ENCODE data around the gene RENBP. TPM values are rescaled to one million over a fixed set of nuclear protein-coding genes. Genes with fewer than 3 reads are reported as not detected.

The RENBP gene
- total RNA-seq, 6 experiments from 2014 or later: 2.2 to 9.1 (median 5.2) TPM

GRCh38 chrX:153927922-153928760 is 16.3 kb downstream of the RENBP start:
- peak overlapping the region; percentile 42 to 75 (median 64) for H3K4me3 ChIP-seq
- H3K36me3 ChIP-seq: no peaks in the 10 kb centered on the region
- intact Hi-C loops (cut with DNase I): no loop called here

DNA sequence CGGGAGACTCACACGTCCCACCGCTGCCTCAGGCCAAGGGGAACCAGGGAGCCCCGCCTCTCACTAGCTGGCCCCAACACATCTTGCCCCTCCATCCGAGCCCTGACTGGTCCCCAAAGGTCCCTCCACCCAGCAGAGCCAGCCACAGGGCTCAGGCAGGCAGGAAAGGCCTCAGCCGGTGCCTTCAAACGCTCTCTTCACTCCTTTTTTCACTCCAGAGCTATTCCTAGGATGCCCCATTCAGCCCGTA is 16.8 kb downstream of the RENBP start:
- no peaks in the 10 kb centered on the region for H3K9me3 ChIP-seq
- DNase-seq: peak in 1 of 3 donors; percentile 50
- no peaks in the 10 kb centered on the region for H3K36me3 ChIP-seq
- 0% methylated on average over 1 of the region's 8 CpGs for WGBS (ENCODE audit: insufficient coverage, low coverage, low lambda C conversion rate, missing lambda C conversion rate)
- peak overlapping the region; percentile 79 to 84 (median 84) for H3K27ac ChIP-seq
- TF ChIP-seq, protein P1, sequence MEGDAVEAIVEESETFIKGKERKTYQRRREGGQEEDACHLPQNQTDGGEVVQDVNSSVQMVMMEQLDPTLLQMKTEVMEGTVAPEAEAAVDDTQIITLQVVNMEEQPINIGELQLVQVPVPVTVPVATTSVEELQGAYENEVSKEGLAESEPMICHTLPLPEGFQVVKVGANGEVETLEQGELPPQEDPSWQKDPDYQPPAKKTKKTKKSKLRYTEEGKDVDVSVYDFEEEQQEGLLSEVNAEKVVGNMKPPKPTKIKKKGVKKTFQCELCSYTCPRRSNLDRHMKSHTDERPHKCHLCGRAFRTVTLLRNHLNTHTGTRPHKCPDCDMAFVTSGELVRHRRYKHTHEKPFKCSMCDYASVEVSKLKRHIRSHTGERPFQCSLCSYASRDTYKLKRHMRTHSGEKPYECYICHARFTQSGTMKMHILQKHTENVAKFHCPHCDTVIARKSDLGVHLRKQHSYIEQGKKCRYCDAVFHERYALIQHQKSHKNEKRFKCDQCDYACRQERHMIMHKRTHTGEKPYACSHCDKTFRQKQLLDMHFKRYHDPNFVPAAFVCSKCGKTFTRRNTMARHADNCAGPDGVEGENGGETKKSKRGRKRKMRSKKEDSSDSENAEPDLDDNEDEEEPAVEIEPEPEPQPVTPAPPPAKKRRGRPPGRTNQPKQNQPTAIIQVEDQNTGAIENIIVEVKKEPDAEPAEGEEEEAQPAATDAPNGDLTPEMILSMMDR (IDR thresholded peaks at IDR 0.05): no peak
- no peak for TF ChIP-seq POLR2A (IDR thresholded peaks at IDR 0.05)
- peaks cover 0 to 9% (median 4%) of the 10 kb centered on the region in 4 donors for H3K4me1 ChIP-seq
- no peak for ATAC-seq
- peak overlapping the region; percentile 42 to 75 (median 64) for H3K4me3 ChIP-seq
- H3K27me3 ChIP-seq: no peaks in the 10 kb centered on the region
- intact Hi-C loops (cut with DNase I): no loop called here

More at GRCh38 chrX:153927922-153928760, 16.3 kb downstream of the RENBP start:
- ATAC-seq (peak; percentile 92 to 95 (median 92)), DNase-seq (peak; percentile 95 to 98 (median 97))
- Histone ChIP-seq H3K27ac (peak overlapping the region; percentile 79 to 84 (median 84)), H3K27me3 (no peaks in the 10 kb centered on the region), H3K4me1 (peaks cover 0 to 9% (median 4%) of the 10 kb centered on the region in 4 donors), H3K9me3 (no peaks in the 10 kb centered on the region)
- TF ChIP-seq, protein P1 (IDR thresholded peaks at IDR 0.05): peak in 3 of 4 donors; percentile 16 to 20 (median 19)
- peak; percentile 92 for TF ChIP-seq POLR2A (IDR thresholded peaks at IDR 0.05)
- 7% methylated on average over 28 of the region's 76 CpGs for WGBS (ENCODE audit: insufficient coverage, low coverage, low lambda C conversion rate, missing lambda C conversion rate)

DNA sequence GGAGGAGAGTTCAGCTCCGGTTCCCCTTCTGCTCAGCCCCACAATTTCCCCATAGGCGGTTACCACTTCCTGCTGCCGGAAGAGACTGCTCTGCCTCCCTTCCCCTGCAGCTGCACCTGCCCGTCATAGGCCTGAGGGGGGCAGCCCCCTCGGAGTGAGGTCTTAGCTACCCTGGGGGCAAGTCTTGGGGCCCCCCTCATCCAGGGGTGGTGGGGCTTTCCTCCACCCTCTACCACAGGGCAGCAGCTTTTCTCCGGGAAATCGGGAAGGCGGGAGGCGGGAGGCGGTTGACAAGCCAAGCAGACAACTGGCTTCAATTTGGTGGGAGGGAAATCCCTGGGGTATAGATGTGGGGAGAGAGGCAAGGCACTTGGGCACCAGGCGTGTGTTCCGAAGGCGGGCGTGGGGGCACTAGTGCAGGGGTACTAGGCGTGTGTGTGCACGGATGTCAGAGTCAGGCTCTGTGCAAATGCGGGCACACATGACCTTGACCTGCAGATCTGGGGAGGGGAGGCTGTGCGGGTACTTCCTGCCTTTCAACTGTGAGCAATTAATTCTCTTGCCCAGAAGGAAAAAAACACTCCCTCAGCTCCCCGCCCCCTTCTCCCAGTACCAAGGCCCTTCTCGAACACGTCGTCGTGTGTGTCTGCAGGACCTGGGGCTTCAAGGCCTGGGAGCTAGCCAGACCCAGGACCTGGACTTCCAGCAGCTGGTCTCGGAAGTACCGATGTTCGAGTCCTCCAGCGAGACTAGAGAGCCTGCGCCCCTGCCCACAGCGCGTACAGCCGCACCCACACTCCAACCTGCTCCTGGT is 17.4 kb downstream of the RENBP start:
- no peaks in the 10 kb centered on the region for H3K36me3 ChIP-seq

DNA sequence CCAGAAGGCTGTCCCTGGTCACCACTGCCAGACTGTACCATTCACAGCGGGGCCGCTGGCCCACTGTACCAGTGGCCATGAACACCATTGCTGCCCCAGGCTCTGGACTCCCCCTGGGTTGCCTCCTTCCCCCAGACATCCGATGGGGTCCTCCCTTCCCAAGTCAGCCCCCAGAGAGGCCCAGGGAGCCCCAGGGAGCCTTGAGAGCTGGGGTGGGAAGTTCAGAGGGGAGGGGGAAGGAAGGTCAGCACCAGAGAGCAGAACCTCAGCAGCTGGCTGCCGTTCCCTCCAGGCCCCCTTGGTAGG is 17.9 kb downstream of the RENBP start:
- no peak overlapping the region for H3K4me3 ChIP-seq
- peaks cover 0 to 9% (median 4%) of the 10 kb centered on the region in 4 donors for H3K4me1 ChIP-seq
- no peaks in the 10 kb centered on the region for H3K9me3 ChIP-seq
- 40% methylated on average over 3 of the region's 4 CpGs for WGBS (ENCODE audit: insufficient coverage, low coverage, low lambda C conversion rate, missing lambda C conversion rate)
- no peaks in the 10 kb centered on the region for H3K27me3 ChIP-seq
- no peaks in the 10 kb centered on the region for H3K36me3 ChIP-seq
- H3K27ac ChIP-seq: peak overlapping the region; percentile 44 to 84 (median 84)
- ATAC-seq: no peak
- TF ChIP-seq, protein P1 (IDR thresholded peaks at IDR 0.05): no peak
- TF ChIP-seq POLR2A (IDR thresholded peaks at IDR 0.05): no peak
- intact Hi-C loops (cut with DNase I): no loop called here
- no peak for DNase-seq

More for the DNA sequence above, 17.4 kb downstream of the RENBP start:
- no peaks in the 10 kb centered on the region for H3K27me3 ChIP-seq
- H3K4me3 ChIP-seq: peak overlapping the region; percentile 42 to 75 (median 64)
- H3K27ac ChIP-seq: peak overlapping the region; percentile 79 to 84 (median 84)
- DNase-seq (peak; percentile 53 to 77 (median 57)), ATAC-seq (peak in 3 of 4 donors; percentile 3 to 9 (median 5))
- intact Hi-C loops (cut with DNase I): no loop called here
- WGBS (ENCODE audit: insufficient coverage, low coverage, low lambda C conversion rate, missing lambda C conversion rate): 52% methylated on average over 4 of the region's 31 CpGs
- TF ChIP-seq, protein P1 (IDR thresholded peaks at IDR 0.05): no peak
- TF ChIP-seq POLR2A (IDR thresholded peaks at IDR 0.05): no peak
- no peaks in the 10 kb centered on the region for H3K9me3 ChIP-seq
- peaks cover 0 to 9% (median 4%) of the 10 kb centered on the region in 4 donors for H3K4me1 ChIP-seq
